ENCODE data around the gene GRM2. TPM values are rescaled to one million over a fixed set of nuclear protein-coding genes. Genes with fewer than 3 reads are reported as not detected.
A peak's percentile ranks its signal among the peaks of the same experiment; 100 is the strongest.

The GRM2 gene
- 1 to 10 TPM; 2.2 to 2.9 TPM for total RNA-seq
- 1.9 to 2.9 reads per million in 2 donors for total RNA-seq

DNA sequence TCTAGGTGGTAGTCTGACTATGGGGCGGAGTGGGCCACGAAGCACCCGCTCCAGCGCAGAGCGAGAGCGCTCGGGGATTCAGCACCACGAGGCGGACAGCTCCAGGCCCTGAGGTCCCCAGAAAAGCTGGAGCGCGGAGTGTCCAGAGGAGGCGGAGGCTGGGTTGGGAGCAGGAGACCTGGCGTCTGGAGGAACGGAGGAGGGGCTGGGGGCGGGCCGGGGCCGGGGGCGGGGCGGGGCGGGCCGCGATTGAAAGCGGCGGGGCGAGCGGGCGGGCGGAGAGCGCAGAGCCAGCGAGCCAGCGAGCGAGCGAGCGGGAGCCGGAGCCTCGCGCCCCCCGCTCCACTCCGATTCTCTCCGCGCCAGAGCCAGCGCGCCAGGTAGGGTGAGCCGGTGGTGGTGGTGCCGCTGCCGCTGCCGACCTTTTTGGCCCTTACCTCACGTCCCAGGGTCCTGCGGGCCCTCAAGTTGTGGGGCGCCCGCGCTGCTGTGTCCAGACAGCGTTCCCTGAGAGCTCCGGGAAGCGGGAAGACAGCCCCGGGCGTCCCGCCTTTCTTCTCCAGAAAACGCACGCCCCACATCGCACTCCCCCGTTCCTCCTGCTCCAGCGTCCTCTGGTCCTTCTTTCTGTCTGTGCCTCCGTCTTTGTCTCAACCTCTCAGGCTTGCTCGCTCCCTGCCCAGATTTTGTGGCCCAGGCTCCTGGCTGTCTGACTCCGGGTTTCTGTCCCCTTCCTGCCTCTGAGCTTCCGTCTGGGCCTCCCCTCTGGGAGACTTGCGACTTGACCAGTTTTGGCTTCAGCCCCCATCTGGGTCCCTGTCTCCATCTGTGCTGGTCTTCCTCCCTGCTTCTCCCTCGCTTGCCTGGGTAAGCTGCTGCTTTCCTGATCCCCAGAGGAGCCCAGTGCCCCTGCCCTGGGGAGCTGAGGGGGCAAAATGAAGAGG is at the start of gene GRM2:
GRM2 (plus strand) TSS at position 281 of the 944 bp plus-strand sequence. CDS start 1,916 bp downstream, outside the sequence.
- no peaks in the 10 kb centered on the region for H3K27me3 Mint-ChIP-seq
- ATAC-seq = no peak
- H3K4me3 Mint-ChIP-seq = no peak within 1 kb of the TSS
- H3K36me3 Mint-ChIP-seq (ENCODE audit: low read depth) = peaks cover 4% of the 10 kb centered on the region
- peaks cover 29% of the 10 kb centered on the region for H3K4me1 Mint-ChIP-seq
- H3K27ac Mint-ChIP-seq = peak within 1 kb of the TSS; percentile 51
- DNase-seq = peak in 1 of 3 donors; percentile 3
- H3K9me3 ChIP-seq (ENCODE audit: control insufficient read depth, low read length, poor library complexity, severe bottlenecking) = no peaks in the 10 kb centered on the region

DNA sequence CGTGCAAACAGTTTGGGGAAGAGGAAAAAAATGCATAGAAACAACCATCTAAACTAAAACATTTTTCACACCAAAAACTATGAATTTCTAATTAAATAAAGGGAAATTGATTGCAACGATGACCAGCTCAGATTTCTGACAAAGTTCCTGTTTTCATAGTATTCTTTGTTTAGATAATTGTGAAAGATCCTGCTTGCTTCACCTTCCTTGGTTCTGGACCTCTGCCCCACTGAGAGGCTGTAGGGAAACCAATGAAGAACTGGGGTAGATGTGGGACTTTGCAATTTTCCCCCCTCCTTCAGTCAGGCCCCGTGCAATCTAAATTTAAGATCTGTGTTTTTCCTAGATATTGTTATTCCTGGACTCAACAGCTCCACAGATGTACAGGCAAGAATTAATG is 49.6 kb upstream of the GRM2 start:
- DNase-seq (no peak), ATAC-seq (no peak)
- Mint-ChIP-seq H3K27ac (no peak overlapping the region), H3K27me3 (no peaks in the 10 kb centered on the region), H3K4me1 (peaks cover 4% of the 10 kb centered on the region), H3K4me3 (no peak overlapping the region), H3K36me3 (ENCODE audit: low read depth) (peaks cover 7% of the 10 kb centered on the region)
- H3K9me3 ChIP-seq (ENCODE audit: control insufficient read depth, low read length, poor library complexity, severe bottlenecking) = no peaks in the 10 kb centered on the region

DNA sequence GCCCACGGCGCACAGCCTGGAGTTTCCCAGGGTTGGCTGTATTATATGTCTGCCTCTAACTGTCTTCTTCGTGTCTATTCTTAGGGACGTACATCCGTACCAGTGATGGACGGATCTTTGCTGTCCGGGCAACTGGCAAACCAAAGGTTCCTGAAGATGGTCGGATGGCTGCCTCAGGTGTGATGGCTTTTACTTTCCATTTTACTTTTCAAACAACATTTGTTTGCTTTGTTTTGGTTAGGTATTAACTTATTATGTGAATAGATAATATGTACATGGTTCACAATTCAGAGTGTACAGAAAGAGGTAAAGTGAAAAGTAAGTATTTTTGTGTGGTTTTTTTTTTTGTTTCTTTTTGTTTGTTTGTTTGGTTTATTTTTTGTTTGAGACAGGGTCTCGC is 46.9 kb upstream of the GRM2 start:
- Mint-ChIP-seq H3K27me3 (no peaks in the 10 kb centered on the region), H3K27ac (no peak overlapping the region), H3K4me1 (peaks cover 4% of the 10 kb centered on the region), H3K4me3 (no peak overlapping the region), H3K36me3 (ENCODE audit: low read depth) (peaks cover 12% of the 10 kb centered on the region)
- DNase-seq (no peak), ATAC-seq (no peak)
- no peaks in the 10 kb centered on the region for H3K9me3 ChIP-seq (ENCODE audit: control insufficient read depth, low read length, poor library complexity, severe bottlenecking)

DNA sequence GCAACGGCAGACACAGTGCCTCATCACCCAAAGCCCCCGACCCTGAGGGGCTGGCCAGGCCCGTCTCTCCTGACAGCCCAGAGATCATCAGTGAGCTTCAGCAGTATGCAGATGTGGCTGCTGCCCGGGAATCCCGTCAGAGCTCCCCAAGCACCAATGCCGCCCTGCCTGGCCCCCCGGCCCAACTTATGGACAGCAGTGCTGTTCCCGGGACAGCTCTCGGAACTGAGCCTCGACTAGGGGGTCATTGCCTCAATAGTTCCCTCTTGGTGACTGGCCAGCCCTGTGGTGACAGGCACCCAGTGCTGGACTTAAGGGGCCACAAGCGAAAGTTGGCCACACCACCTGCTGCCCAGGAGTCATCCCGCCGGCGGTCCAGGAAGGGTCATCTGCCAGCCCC is 44.4 kb upstream of the GRM2 start:
- DNase-seq (no peak), ATAC-seq (no peak)
- Mint-ChIP-seq H3K27ac (no peak overlapping the region), H3K4me1 (peaks cover 5% of the 10 kb centered on the region), H3K36me3 (ENCODE audit: low read depth) (peaks cover 12% of the 10 kb centered on the region), H3K27me3 (no peaks in the 10 kb centered on the region), H3K4me3 (no peak overlapping the region)
- no peaks in the 10 kb centered on the region for H3K9me3 ChIP-seq (ENCODE audit: control insufficient read depth, low read length, poor library complexity, severe bottlenecking)

DNA sequence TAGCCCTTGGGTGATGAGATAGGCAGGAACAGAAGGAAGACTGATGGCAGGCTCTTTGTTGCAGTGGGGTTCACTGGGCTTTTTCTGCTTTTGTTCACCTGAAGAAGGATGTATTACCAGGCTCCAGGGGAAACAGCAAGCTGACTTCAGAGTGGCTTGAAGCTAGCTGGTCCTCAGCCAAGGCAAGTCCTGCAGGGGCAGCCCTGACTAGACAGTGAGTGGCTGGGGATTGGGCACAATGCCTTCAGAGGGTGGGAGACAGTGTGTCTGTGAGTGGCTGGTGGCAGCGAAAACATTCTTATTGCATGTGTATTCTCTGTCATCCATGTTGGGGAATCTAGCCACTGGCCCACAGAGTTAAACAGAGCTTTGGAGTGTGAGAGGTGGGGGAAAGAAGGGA is 38.1 kb upstream of the GRM2 start:
- DNase-seq (no peak), ATAC-seq (no peak)
- H3K9me3 ChIP-seq (ENCODE audit: control insufficient read depth, low read length, poor library complexity, severe bottlenecking) = no peaks in the 10 kb centered on the region
- H3K4me1 Mint-ChIP-seq = peaks cover 45% of the 10 kb centered on the region
- H3K4me3 Mint-ChIP-seq = no peak overlapping the region
- H3K27ac Mint-ChIP-seq = peak overlapping the region; percentile 94
- H3K27me3 Mint-ChIP-seq = no peaks in the 10 kb centered on the region
- H3K36me3 Mint-ChIP-seq (ENCODE audit: low read depth) = peaks cover 1% of the 10 kb centered on the region

DNA sequence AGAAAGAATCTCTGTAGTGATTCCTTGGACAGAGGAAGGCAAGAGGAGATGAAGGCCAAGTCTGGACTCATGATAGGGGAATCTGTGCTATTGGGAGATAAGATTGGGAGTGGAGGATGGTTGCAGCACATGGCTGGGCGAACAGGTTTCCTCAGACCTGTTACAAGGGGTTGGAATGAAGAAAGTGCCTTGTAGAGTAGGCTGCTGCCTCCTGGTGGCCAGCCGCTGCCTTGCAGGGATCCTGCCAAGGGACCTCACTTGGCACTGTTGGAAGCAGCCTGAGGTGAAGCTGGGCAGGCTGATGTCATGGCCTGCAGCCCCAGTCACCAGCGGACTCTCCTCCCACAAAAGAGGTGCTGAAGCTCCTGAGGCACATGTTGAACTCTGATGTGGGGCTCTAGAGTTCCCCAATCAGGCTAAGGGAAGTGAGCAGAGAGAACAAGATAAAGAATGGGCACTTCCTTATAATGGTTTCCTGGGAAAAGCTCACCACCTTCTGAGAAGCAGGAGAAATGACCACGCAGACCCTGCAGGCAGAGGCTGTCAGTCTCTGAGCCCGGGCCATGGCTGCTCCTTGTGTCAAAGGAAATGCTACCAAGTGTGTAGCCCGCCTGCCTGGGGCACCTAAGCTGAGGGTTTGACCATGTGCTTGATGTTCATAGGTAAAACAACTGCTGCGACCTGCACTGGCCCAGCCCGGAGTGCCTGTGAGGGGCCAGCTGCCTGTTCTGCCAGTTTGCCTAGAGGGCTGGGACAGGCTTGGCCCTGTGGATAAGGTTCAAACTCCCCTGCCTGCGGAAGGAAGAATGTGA is 37.4 kb upstream of the GRM2 start:
- Mint-ChIP-seq H3K27me3 (no peaks in the 10 kb centered on the region), H3K4me3 (peak overlapping the region; percentile 94), H3K27ac (peak overlapping the region; percentile 94), H3K36me3 (ENCODE audit: low read depth) (no peaks in the 10 kb centered on the region), H3K4me1 (peaks cover 51% of the 10 kb centered on the region)
- DNase-seq = peak; percentile 65 to 77 (median 72)
- no peaks in the 10 kb centered on the region for H3K9me3 ChIP-seq (ENCODE audit: control insufficient read depth, low read length, poor library complexity, severe bottlenecking)
- no peak for ATAC-seq

DNA sequence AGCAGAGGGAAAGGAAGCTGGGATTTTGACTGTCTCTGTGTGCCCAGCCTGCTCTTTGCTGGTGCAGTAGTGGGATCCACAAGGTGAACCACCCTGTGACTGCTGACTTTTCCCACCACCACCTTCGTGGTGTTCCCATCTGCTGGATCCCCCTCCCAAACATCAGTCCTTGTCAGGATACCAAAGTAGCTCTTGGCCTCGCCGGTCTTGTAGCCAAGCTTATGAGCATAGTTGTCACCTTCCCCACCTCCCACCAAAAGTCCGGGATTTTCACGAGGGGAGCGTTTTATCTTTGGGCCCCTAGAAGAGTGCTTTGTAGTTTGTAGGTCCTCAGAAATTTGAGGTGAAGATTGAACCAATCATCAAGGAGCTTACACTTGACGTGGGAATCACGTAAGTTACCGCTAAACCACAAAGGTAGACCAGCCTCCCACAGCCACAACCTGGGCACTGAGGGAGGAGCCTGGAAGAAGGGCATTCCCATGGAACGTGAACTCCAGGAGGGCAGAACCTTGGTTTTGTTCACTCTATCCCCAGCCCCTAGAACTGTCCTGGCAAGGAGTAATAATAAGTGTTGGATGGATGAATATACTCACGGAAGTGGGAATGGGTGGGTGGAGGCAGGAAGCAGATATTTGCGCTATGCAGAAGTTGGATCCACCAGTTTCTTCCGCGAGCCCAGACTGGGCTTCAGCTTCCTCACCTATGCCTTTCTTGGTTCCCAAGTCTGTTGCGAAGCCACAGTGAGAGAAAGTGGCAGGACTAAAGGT is 36.6 kb upstream of the GRM2 start:
- peak; percentile 49 for ATAC-seq
- H3K4me1 Mint-ChIP-seq = peaks cover 59% of the 10 kb centered on the region
- peak in 2 of 3 donors; percentile 34 to 56 for DNase-seq

DNA sequence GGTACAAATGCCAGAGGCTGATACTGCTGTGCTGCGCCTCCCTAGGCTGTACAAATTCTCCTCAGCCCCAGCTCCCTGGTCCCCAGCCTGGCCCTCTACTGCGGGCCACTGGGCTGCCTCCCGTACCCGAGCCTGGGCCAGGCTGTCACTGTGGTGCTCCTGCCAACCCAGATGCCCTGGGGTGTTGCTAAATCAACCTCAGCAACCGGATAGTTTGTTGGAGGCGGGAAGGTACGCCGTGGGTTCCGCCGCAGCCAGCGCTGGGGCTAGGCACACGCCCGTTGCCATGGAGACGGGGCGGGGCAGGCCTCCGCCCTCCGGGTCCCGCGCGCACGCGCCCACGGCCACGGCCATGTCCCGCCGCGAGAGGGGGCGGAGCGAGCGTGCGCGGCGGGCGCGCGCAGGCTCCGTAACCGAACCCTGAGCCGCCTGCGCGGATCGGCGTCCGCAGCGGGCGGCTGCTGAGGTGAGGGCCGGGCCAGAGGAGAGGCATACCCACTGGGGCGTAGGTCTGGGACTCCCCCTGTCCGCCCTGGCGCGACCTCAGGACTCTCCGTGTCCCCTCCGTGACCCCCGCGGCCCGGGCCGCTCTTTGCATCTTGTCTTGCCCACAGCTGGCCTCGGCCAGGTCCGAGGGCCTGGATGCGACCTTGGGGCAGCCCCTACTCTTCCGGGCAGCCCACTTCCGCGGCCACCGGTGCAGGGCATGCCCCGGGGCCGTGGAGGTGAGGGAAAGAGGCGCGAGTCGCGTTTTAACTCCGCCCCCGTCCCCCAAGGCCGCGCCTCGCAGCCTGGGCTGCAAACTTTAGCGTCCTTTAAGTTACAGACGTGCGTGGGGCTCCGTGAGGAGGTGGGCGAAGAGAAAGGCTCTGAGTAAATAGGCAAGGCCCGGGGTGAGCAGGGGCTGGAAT is 35.8 kb upstream of the GRM2 start, which contains the start of gene TEX264:
TEX264 (plus strand) TSS at position 430 of the 911 bp plus-strand sequence. CDS start 3,053 bp downstream, outside the sequence.
- peaks cover 65% of the 10 kb centered on the region for H3K4me1 Mint-ChIP-seq

More for the DNA sequence above, 36.6 kb upstream of the GRM2 start:
- no peaks in the 10 kb centered on the region for H3K9me3 ChIP-seq (ENCODE audit: control insufficient read depth, low read length, poor library complexity, severe bottlenecking)
- H3K4me3 Mint-ChIP-seq = peak overlapping the region; percentile 94
- peak overlapping the region; percentile 94 for H3K27ac Mint-ChIP-seq
- no peaks in the 10 kb centered on the region for H3K27me3 Mint-ChIP-seq
- no peaks in the 10 kb centered on the region for H3K36me3 Mint-ChIP-seq (ENCODE audit: low read depth)

DNA sequence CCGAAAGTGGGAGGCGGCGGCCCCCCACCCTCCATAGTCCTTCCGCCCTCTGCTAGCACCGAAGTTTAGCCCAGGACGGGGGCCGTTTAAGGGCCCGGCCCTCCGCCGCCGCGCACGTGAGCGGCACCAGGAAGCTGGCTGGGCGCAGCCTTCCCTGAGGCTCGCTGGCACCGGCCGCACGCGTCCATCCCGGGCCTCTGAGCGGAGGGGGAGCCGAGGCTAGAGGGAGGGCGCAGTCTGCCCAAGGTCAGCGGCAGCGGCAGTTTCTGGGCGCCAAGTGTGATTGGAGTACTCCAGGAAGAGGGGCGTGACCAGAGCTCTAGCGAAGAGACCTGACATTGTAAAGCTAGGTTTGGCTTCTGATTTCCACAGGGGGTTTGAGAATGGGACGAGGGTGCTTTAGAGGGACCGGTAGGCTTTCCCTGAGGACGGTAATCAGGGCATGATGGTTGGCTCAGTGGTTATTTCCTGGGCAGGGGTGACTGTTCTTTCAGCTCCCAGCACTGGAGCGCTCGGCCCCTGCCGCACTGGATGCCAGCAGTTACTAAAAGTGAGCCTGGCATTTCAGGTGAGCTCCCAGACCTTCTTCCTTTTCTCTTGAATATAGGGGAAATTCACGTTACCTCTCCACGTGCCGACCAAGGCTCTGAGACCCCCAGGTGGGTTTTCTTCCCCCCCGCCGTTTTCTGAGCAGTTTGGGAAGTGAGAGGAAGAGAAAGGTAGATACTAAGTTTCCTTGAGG is 35.0 kb upstream of the GRM2 start:
- Mint-ChIP-seq H3K36me3 (ENCODE audit: low read depth) (peaks cover 4% of the 10 kb centered on the region), H3K27ac (peak overlapping the region; percentile 94), H3K4me1 (peaks cover 67% of the 10 kb centered on the region), H3K4me3 (peak overlapping the region; percentile 94), H3K27me3 (no peaks in the 10 kb centered on the region)
- H3K9me3 ChIP-seq (ENCODE audit: control insufficient read depth, low read length, poor library complexity, severe bottlenecking) = no peaks in the 10 kb centered on the region
- DNase-seq = peak in 2 of 3 donors; percentile 43 to 47
- peak; percentile 22 for ATAC-seq

More for the DNA sequence above, 35.8 kb upstream of the GRM2 start, which contains the start of gene TEX264:
- Mint-ChIP-seq H3K27ac (peak within 1 kb of the TSS; percentile 94), H3K4me3 (peak within 1 kb of the TSS; percentile 94), H3K36me3 (ENCODE audit: low read depth) (peaks cover 4% of the 10 kb centered on the region), H3K27me3 (no peaks in the 10 kb centered on the region)
- ATAC-seq (peak; percentile 80), DNase-seq (peak; percentile 95 to 99 (median 97))
- no peaks in the 10 kb centered on the region for H3K9me3 ChIP-seq (ENCODE audit: control insufficient read depth, low read length, poor library complexity, severe bottlenecking)

DNA sequence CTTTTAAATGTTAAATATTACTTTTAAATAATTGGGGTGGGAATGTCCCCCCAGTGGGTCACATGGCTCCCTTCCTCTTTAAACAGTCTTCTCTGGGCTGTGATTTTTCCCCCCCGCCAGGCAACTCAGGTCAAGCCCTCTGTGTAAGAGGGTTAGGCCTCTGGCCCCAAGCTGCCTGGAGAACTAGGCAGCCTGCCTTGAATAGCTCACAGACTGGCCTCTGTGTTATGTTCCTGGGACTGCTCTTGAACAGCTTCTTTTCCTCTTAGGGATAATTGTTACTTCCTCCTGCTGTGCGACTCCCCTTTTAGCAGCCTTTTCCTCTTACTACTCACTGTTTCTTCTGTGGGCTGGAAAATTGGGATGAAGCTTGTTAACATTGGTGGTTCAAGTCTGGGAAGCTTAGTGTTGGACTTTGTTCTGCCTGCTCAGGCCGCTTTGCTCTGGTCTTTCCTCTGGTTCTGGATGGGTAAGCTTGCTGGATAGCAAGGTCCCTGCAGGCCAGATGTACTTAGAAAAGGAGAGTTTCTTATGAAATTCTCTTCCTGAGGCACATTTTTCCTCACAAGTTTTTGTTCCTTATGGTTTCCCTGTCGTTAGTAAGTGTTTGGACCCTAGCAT is 33.6 kb upstream of the GRM2 start:
- H3K27ac Mint-ChIP-seq = peak overlapping the region; percentile 94
- H3K27me3 Mint-ChIP-seq = no peaks in the 10 kb centered on the region
- peaks cover 74% of the 10 kb centered on the region for H3K4me1 Mint-ChIP-seq
- ATAC-seq = no peak
- no peaks in the 10 kb centered on the region for H3K9me3 ChIP-seq (ENCODE audit: control insufficient read depth, low read length, poor library complexity, severe bottlenecking)
- peak overlapping the region; percentile 77 for H3K4me3 Mint-ChIP-seq
- H3K36me3 Mint-ChIP-seq (ENCODE audit: low read depth) = peaks cover 4% of the 10 kb centered on the region
- DNase-seq = no peak

Measured in T-helper 17 cell (primary cell).